ENCODE data around the gene PPM1N.
A peak's percentile ranks its signal among the peaks of the same experiment; 100 is the strongest.

Gene PPM1N

GRCh38 chr19:45492627-45493470 is 5.4 kb upstream of the PPM1N start:
- H3K4me3 ChIP-seq (ENCODE audit: low read length): peak overlapping the region; percentile 62
- no peak for TF ChIP-seq ZNF274 (IDR thresholded peaks at IDR 0.05; ENCODE audit: low read depth, low read length)

GRCh38 chr19:45494261-45494916 is 3.9 kb upstream of the PPM1N start:
- H3K4me3 ChIP-seq (ENCODE audit: low read length): no peak overlapping the region
- TF ChIP-seq ZNF274 (IDR thresholded peaks at IDR 0.05; ENCODE audit: low read depth, low read length): no peak

- no peak overlapping the region for H3K4me3 ChIP-seq (ENCODE audit: low read length)
- TF ChIP-seq ZNF274 (IDR thresholded peaks at IDR 0.05; ENCODE audit: low read depth, low read length): no peak
Measured at GRCh38 chr19:45495178-45495577, 3.1 kb upstream of the PPM1N start.

- H3K4me3 ChIP-seq (ENCODE audit: low read length): peak overlapping the region; percentile 52; the same call in 1 of the 2 replicates
- no peak for TF ChIP-seq ZNF274 (IDR thresholded peaks at IDR 0.05; ENCODE audit: low read depth, low read length)
Measured at GRCh38 chr19:45496349-45496953, 1.8 kb upstream of the PPM1N start.

GRCh38 chr19:45497791-45498190 is 452 bp upstream of the PPM1N start:
- no peak overlapping the region for H3K4me3 ChIP-seq (ENCODE audit: low read length)
- no peak for TF ChIP-seq ZNF274 (IDR thresholded peaks at IDR 0.05; ENCODE audit: low read depth, low read length)

- no peak overlapping the region; the same call in 1 of the 2 replicates for H3K4me3 ChIP-seq (ENCODE audit: low read length)
- no peak for TF ChIP-seq ZNF274 (IDR thresholded peaks at IDR 0.05; ENCODE audit: low read depth, low read length)
Measured at GRCh38 chr19:45499196-45500180, 1.2 kb downstream of the PPM1N start.

GRCh38 chr19:45500918-45501729 is 2.9 kb downstream of the PPM1N start:
- H3K4me3 ChIP-seq (ENCODE audit: low read length): no peak overlapping the region
- TF ChIP-seq ZNF274 (IDR thresholded peaks at IDR 0.05; ENCODE audit: low read depth, low read length): no peak

- no peak overlapping the region for H3K4me3 ChIP-seq (ENCODE audit: low read length)
- no peak for TF ChIP-seq ZNF274 (IDR thresholded peaks at IDR 0.05; ENCODE audit: low read depth, low read length)
Measured at GRCh38 chr19:45501730-45502014, 3.4 kb downstream of the PPM1N start.

- no peak overlapping the region for H3K4me3 ChIP-seq (ENCODE audit: low read length)
- TF ChIP-seq ZNF274 (IDR thresholded peaks at IDR 0.05; ENCODE audit: low read depth, low read length): no peak
Measured at GRCh38 chr19:45502111-45502510, 3.9 kb downstream of the PPM1N start.

GRCh38 chr19:45503909-45504308 is 5.7 kb downstream of the PPM1N start:
- TF ChIP-seq ZNF274 (IDR thresholded peaks at IDR 0.05; ENCODE audit: low read depth, low read length): no peak
- no peak overlapping the region for H3K4me3 ChIP-seq (ENCODE audit: low read length)

- H3K4me3 ChIP-seq (ENCODE audit: low read length): no peak overlapping the region
- TF ChIP-seq ZNF274 (IDR thresholded peaks at IDR 0.05; ENCODE audit: low read depth, low read length): no peak
Measured at GRCh38 chr19:45505151-45505995, 7.1 kb downstream of the PPM1N start.

GRCh38 chr19:45505996-45506245 is 7.7 kb downstream of the PPM1N start:
- peak overlapping the region; percentile 99; the same call in 1 of the 2 replicates for H3K4me3 ChIP-seq (ENCODE audit: low read length)
- no peak for TF ChIP-seq ZNF274 (IDR thresholded peaks at IDR 0.05; ENCODE audit: low read depth, low read length)
